ENCODE data around the gene MED14. TPM values are rescaled to one million over a fixed set of nuclear protein-coding genes. Genes with fewer than 3 reads are reported as not detected.

MED14 gene
- total and polyA plus RNA-seq, 2 of the 13 experiments (the other 11 are each of a cell fraction or from before 2014, with no cell fraction given), result 10.2 to 16.3 TPM

DNA sequence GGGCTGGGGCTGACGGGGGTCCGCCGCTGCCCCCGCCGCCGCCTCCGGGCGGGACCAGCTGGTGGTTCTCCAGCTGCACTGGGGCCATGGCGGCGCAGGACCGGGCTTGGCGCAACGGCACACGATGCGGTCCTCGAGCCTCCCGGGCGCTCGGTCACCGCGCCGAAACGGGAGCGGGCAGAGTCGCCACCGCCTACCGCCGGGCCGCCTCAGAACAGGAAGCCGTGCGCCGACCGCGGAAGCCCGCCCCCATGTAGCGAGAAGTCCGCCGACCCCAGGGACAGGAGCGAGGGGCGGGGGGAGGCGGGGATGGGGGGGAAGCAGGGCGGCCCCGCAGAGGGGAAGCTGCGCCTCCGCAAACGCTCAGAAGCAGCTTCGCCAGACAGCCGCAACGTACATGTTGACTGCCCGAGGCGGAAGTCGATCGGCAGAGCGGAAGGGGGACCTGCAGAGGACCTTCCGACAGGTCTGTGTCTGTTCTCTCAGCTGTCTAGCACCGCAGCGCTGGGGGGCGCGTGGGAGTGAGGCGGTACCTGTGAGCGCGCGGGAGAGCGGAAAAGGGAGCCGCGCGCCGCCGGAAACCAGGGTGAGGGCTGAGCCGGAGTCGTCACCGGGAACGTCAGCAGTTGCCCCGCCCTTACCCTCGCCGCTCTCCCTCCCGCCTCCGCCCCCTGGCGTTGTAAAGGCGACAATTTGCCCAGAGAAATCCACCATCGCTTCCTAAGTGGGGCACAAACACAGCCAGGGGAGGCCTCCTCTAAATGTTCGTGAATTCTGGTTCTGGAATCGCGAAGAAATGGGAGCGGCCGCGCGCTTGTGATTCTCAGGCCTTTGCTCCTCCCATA lies at the start of gene MED14 (continued):
- TF ChIP-seq MAF1 (CRISPR knock-in tag; IDR thresholded peaks at IDR 0.05; ENCODE audit: borderline replicate concordance), result no peak
- TF ChIP-seq MEIS2 (CRISPR knock-in tag; IDR thresholded peaks at IDR 0.05), result peak; percentile 15; the same call in 1 of the 2 replicates
- no peak for TF ChIP-seq ZSCAN22 (CRISPR knock-in tag; IDR thresholded peaks at IDR 0.05)
- TF ChIP-seq HMGA1 (CRISPR knock-in tag; conservative IDR thresholded peaks at IDR 0.05), result no peak
- TF ChIP-seq, protein P1, sequence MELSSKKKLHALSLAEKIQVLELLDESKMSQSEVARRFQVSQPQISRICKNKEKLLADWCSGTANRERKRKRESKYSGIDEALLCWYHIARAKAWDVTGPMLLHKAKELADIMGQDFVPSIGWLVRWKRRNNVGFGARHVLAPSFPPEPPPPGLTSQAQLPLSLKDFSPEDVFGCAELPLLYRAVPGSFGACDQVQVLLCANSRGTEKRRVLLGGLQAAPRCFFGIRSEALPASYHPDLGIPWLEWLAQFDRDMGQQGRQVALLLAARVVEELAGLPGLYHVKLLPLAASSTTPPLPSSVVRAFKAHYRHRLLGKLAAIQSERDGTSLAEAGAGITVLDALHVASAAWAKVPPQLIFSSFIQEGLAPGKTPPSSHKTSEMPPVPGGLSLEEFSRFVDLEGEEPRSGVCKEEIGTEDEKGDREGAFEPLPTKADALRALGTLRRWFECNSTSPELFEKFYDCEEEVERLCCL (CRISPR knock-in tag; IDR thresholded peaks at IDR 0.05; ENCODE audit: borderline replicate concordance), result no peak
- TF ChIP-seq EP300 (IDR thresholded peaks at IDR 0.05; ENCODE audit: low read depth in 2 of 2, low read length in 2 of 2), result no peak
- TF ChIP-seq EP300 (CRISPR knock-in tag; IDR thresholded peaks at IDR 0.05; ENCODE audit: borderline replicate concordance), result no peak
- TF ChIP-seq ZSCAN21 (CRISPR knock-in tag; IDR thresholded peaks at IDR 0.05; ENCODE audit: borderline replicate concordance), result peak; percentile 32; the same call in 1 of the 2 replicates
- TF ChIP-seq PRPF4 (IDR thresholded peaks at IDR 0.05; ENCODE audit: low read depth, low read length, poor library complexity, severe bottlenecking), result no peak
- no peak for TF ChIP-seq ATM (IDR thresholded peaks at IDR 0.05; ENCODE audit: borderline replicate concordance)
- TF ChIP-seq ZFY (CRISPR knock-in tag; IDR thresholded peaks at IDR 0.05), result peak; percentile 34; the same call in 1 of the 2 replicates
- no peak for TF ChIP-seq ZNF737 (CRISPR knock-in tag; IDR thresholded peaks at IDR 0.05; ENCODE audit: borderline replicate concordance)
- TF ChIP-seq SAP130 (CRISPR knock-in tag; IDR thresholded peaks at IDR 0.05; ENCODE audit: low read depth), result peak; percentile 72; the same call in 1 of the 2 replicates
- 0 out of 2 replicates have a peak, but pooled peaks have one; percentile 31 for TF ChIP-seq ZBTB7B (CRISPR knock-in tag; IDR thresholded peaks at IDR 0.05)
- TF ChIP-seq ZEB1 (IDR thresholded peaks at IDR 0.05; ENCODE audit: insufficient replicate concordance, low read depth), result no peak
- TF ChIP-seq ZC3H4 (CRISPR knock-in tag; IDR thresholded peaks at IDR 0.05; ENCODE audit: borderline replicate concordance), result no peak
- TF ChIP-seq TGIF2 (CRISPR knock-in tag; IDR thresholded peaks at IDR 0.05), result no peak
- no peak for TF ChIP-seq ZNF746 (CRISPR knock-in tag; IDR thresholded peaks at IDR 0.05)
- TF ChIP-seq ELF1 (CRISPR knock-in tag; IDR thresholded peaks at IDR 0.05), result peak; percentile 67
- TF ChIP-seq SP1 (IDR thresholded peaks at IDR 0.05), result no peak
- peak; percentile 32; the same call in 1 of the 2 replicates for TF ChIP-seq SP1 (CRISPR knock-in tag; IDR thresholded peaks at IDR 0.05)
- TF ChIP-seq ZNF138 (CRISPR knock-in tag; IDR thresholded peaks at IDR 0.05; ENCODE audit: low read depth), result no peak
- TF ChIP-seq ZNF12 (CRISPR knock-in tag; IDR thresholded peaks at IDR 0.05), result no peak
- TF ChIP-seq ONECUT2 (CRISPR knock-in tag; IDR thresholded peaks at IDR 0.05), result no peak
- peak; percentile 47; the same call in 1 of the 2 replicates for TF ChIP-seq ZMYM4 (CRISPR knock-in tag; IDR thresholded peaks at IDR 0.05)
- TF ChIP-seq, protein P2, sequence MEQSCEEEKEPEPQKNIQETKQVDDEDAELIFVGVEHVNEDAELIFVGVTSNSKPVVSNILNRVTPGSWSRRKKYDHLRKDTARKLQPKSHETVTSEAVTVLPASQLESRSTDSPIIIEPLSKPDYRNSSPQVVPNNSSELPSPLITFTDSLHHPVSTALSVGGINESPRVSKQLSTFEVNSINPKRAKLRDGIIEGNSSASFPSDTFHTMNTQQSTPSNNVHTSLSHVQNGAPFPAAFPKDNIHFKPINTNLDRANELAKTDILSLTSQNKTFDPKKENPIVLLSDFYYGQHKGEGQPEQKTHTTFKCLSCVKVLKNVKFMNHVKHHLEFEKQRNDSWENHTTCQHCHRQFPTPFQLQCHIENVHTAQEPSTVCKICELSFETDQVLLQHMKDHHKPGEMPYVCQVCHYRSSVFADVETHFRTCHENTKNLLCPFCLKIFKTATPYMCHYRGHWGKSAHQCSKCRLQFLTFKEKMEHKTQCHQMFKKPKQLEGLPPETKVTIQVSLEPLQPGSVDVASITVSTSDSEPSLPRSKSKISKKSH (CRISPR knock-in tag; IDR thresholded peaks at IDR 0.05; ENCODE audit: borderline replicate concordance), result no peak
- no peak for TF ChIP-seq MBNL3 (CRISPR knock-in tag; conservative IDR thresholded peaks at IDR 0.05)
- no peak for TF ChIP-seq ZNF83 (CRISPR knock-in tag; IDR thresholded peaks at IDR 0.05; ENCODE audit: borderline replicate concordance)
- peak; percentile 50 for TF ChIP-seq POGZ (CRISPR knock-in tag; IDR thresholded peaks at IDR 0.05)
- TF ChIP-seq ZNF766 (CRISPR knock-in tag; IDR thresholded peaks at IDR 0.05; ENCODE audit: borderline replicate concordance), result no peak
- TF ChIP-seq GTF2F1 (IDR thresholded peaks at IDR 0.05; ENCODE audit: low read length), result no peak

All from HepG2 (cell line).